Stimulated activated CD4-positive, alpha-beta T cell treated with anti-CD3 and anti-CD28 coated beads, TNF-alpha, amount 100 ng/mL, for 1 hour (primary cell): ENCODE results near the gene JMY.

Source experiments
- DNase-seq, 3 donors: peaks; one replicate each; pipeline ENCODE4 v3.0.0-alpha.2; 2020; ENCODE audit warnings: low read depth in 3 of 3, low spot score in 1 of 3

The JMY gene

GRCh38 chr5:79235634-79236361, at the start of gene JMY:
JMY (plus strand) TSS chr5:79236131; CDS start chr5:79236651, 520 bp downstream.
- DNase-seq, result peak; percentile 50 to 70 (median 59)

- no peak for DNase-seq
These were observed 49.5 kb upstream of the JMY start for GRCh38 chr5:79186455-79186854.

GRCh38 chr5:79189439-79190234, 46.3 kb upstream of the JMY start:
- no peak for DNase-seq

- no peak for DNase-seq
These were observed 45.7 kb upstream of the JMY start for GRCh38 chr5:79190235-79190529.

- DNase-seq, result no peak
These were observed 44.5 kb upstream of the JMY start for GRCh38 chr5:79191457-79191856.

- no peak for DNase-seq
These were observed 42.3 kb upstream of the JMY start for GRCh38 chr5:79193643-79194042.

GRCh38 chr5:79200573-79201183, 35.3 kb upstream of the JMY start:
- no peak for DNase-seq

GRCh38 chr5:79201206-79201605, 34.7 kb upstream of the JMY start:
- no peak for DNase-seq

- DNase-seq, result no peak
These were observed 33.9 kb upstream of the JMY start for GRCh38 chr5:79202076-79202475.

GRCh38 chr5:79205965-79206364, 30.0 kb upstream of the JMY start:
- DNase-seq, result no peak

- no peak for DNase-seq
These were observed 29.4 kb upstream of the JMY start for GRCh38 chr5:79206541-79206940.

GRCh38 chr5:79209505-79209904, 26.4 kb upstream of the JMY start:
- DNase-seq, result no peak

- no peak for DNase-seq
These were observed 11.5 kb upstream of the JMY start for GRCh38 chr5:79224286-79224984.

- DNase-seq, result no peak
These were observed 10.9 kb upstream of the JMY start for GRCh38 chr5:79225026-79225425.

GRCh38 chr5:79225441-79225840, 10.5 kb upstream of the JMY start:
- no peak for DNase-seq

GRCh38 chr5:79227484-79228025, 8.4 kb upstream of the JMY start:
- no peak for DNase-seq

GRCh38 chr5:79229357-79230174, 6.4 kb upstream of the JMY start:
- no peak for DNase-seq

GRCh38 chr5:79235261-79235633, 684 bp upstream of the JMY start:
- no peak for DNase-seq

- peak in 1 of 3 donors; percentile 23 for DNase-seq
These were observed 535 bp downstream of the JMY start for GRCh38 chr5:79236362-79236969.
